ENCODE measurements around the gene EVL. TPM values are rescaled to one million over a fixed set of nuclear protein-coding genes. Genes with fewer than 3 reads are reported as not detected.

Gene EVL
- total and polyA plus RNA-seq, 8 donors, result 23.0 to 68.4 (median 41.3) TPM

DNA sequence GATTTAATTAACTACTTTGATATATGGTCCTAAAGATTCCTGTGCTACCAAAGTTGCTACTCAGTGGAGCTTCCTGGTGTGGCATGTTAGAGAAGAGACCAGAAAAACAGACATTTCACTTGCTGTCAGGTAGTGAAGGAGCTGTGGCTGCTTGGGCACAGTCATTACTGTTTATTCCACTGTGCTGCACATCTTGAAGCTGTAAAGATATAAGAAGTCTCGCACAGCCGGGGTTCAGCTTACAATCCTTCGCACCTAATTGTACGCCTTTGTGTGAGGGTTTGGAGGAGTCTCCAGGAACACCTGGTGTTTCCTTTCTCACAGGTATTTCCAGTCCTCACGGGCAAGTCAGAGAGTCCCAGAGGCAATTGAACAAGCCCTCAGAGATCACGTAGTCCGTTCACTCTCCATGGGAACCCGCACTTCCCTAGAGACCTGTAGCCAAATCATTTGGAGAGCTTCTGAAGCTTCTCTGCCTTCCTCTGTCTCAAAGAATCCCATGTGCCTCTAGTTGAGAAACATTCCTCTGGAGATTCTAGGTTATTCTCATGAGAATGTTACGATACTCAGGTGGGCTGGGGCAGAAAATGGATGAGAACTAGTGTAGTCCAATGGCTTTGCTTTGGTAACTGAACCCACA is 4.1 kb downstream of the EVL start:
- no peak overlapping the region for H3K27ac ChIP-seq
- no peaks in the 10 kb centered on the region for H3K36me3 ChIP-seq
- H3K9me3 ChIP-seq, result no peaks in the 10 kb centered on the region
- TF ChIP-seq, protein P1, sequence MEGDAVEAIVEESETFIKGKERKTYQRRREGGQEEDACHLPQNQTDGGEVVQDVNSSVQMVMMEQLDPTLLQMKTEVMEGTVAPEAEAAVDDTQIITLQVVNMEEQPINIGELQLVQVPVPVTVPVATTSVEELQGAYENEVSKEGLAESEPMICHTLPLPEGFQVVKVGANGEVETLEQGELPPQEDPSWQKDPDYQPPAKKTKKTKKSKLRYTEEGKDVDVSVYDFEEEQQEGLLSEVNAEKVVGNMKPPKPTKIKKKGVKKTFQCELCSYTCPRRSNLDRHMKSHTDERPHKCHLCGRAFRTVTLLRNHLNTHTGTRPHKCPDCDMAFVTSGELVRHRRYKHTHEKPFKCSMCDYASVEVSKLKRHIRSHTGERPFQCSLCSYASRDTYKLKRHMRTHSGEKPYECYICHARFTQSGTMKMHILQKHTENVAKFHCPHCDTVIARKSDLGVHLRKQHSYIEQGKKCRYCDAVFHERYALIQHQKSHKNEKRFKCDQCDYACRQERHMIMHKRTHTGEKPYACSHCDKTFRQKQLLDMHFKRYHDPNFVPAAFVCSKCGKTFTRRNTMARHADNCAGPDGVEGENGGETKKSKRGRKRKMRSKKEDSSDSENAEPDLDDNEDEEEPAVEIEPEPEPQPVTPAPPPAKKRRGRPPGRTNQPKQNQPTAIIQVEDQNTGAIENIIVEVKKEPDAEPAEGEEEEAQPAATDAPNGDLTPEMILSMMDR (IDR thresholded peaks at IDR 0.05), result no peak
- no peak for ATAC-seq
- H3K27me3 ChIP-seq, result no peaks in the 10 kb centered on the region
- 90 to 94% methylated on average over 9 of the region's 9 CpGs for WGBS, 2 donors
- H3K4me3 ChIP-seq, result no peak overlapping the region
- DNase-seq, result no peak
- no peak for FAIRE-seq
- no peaks in the 10 kb centered on the region for H3K4me1 ChIP-seq
- intact Hi-C loops (cut with DNase I), result no loop called here

DNA sequence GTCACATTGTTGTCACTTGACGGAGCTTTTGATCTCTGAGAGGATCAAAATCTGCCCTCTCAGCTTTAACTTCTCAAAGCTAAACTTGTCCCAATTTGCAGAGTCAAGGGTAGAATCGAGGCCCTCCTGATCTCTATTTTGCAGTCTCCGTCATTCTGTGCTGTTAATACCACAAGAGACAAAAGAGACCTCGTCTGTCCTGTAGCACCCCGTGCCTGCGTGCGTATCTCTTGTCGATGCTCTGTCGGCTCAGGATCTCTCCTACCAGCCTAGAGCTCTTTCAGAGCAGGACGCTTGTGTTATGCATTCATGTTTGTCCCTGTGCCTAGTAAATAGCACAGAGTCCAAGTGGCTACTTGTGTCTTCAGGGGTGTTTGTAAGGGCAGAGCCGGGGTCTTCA is 5.1 kb downstream of the EVL start:
- ATAC-seq, result no peak
- 89 to 93% methylated on average over 11 of the region's 11 CpGs for WGBS, 2 donors
- FAIRE-seq, result no peak

DNA sequence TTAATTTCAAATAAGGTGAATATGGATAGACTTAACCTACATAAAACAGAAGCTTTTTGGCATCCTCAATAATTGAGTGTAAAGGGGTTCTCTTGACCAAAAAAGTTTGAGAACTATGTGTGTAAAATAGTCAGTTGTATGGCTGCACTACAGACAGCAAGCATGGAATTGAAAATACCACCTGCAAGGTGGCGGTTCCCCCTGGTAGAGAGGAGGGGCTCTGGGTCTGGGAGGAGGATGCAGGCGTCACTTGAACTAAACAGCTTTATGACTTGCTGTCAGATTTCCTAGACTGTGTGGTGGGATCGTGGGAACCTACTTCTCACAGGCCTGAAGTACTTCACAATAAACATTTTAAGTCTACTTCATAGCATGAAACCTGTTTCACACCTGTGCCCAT is 6.3 kb downstream of the EVL start:
- no peak for DNase-seq
- Histone ChIP-seq H3K4me1 (no peaks in the 10 kb centered on the region), H3K27me3 (no peaks in the 10 kb centered on the region), H3K4me3 (no peak overlapping the region), H3K27ac (no peak overlapping the region), H3K9me3 (no peaks in the 10 kb centered on the region), H3K36me3 (no peaks in the 10 kb centered on the region)
- ATAC-seq, result no peak
- TF ChIP-seq, protein P1 (IDR thresholded peaks at IDR 0.05), result no peak
- no peak for FAIRE-seq
- intact Hi-C loops (cut with DNase I), result no loop called here
- WGBS, 2 donors, result 92 to 95% methylated on average over 3 of the region's 3 CpGs

More for the DNA sequence above, 5.1 kb downstream of the EVL start:
- no peaks in the 10 kb centered on the region for H3K36me3 ChIP-seq
- no peaks in the 10 kb centered on the region for H3K9me3 ChIP-seq
- no peaks in the 10 kb centered on the region for H3K4me1 ChIP-seq
- no peak for DNase-seq
- no peaks in the 10 kb centered on the region for H3K27me3 ChIP-seq
- intact Hi-C loops (cut with DNase I), result no loop called here
- TF ChIP-seq, protein P1 (IDR thresholded peaks at IDR 0.05), result no peak
- H3K27ac ChIP-seq, result no peak overlapping the region
- no peak overlapping the region for H3K4me3 ChIP-seq

DNA sequence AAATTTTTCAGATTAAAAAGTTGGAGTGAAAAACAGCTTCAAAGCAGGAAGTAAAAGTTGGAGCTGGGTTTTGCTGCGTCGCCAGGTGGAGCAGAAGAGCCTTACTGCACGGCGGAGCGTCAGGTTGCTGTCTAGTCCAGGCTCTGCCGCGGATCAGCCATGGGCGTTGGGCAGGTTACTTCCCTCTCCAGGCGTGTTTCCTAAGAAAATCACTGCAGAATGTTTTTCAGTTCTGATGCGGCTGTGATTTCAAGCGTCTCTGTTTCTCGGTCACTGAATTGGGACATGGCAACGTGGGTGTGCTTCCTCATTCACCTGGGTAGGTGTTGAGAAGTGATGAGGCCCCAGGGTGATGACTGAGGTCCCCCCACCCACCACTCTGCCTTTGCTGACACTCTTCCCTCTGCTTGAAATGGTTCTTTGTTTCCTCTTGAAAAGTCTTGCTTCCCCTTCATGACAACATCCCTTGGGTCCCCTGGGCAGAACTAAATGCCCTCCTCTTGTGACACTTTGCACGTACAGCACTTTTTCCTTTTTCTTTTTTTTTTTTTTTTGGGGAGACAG is 7.6 kb downstream of the EVL start:
- no peaks in the 10 kb centered on the region for H3K9me3 ChIP-seq

More for the DNA sequence above, 7.6 kb downstream of the EVL start:
- FAIRE-seq (no peak), DNase-seq (no peak), ATAC-seq (peak in 3 of 4 donors; percentile 20 to 40 (median 37))
- Histone ChIP-seq H3K4me1 (no peaks in the 10 kb centered on the region), H3K4me3 (no peak overlapping the region), H3K27ac (no peak overlapping the region), H3K36me3 (no peaks in the 10 kb centered on the region), H3K27me3 (no peaks in the 10 kb centered on the region)
- 77 to 86% methylated on average over 14 of the region's 14 CpGs for WGBS, 2 donors
- TF ChIP-seq, protein P1 (IDR thresholded peaks at IDR 0.05), result no peak
- intact Hi-C loops (cut with DNase I), result no loop called here
